Activated CD8-positive, alpha-beta memory T cell treated with anti-CD3 and anti-CD28 coated beads, Interleukin-2, amount 50 U/mL, for 24 hours (primary cell): ENCODE results near the gene CELF1.
"Not testable (repeated sequence)": the region's sequence is repeated elsewhere in the genome, so short reads cannot be mapped to it uniquely, and the experiment has no call there.

ENCODE experiments used
- DNase-seq: peaks from one replicate; pipeline ENCODE4 v3.0.0-alpha.2; 2020; ENCODE audit errors: extremely low read depth

Gene CELF1

DNA sequence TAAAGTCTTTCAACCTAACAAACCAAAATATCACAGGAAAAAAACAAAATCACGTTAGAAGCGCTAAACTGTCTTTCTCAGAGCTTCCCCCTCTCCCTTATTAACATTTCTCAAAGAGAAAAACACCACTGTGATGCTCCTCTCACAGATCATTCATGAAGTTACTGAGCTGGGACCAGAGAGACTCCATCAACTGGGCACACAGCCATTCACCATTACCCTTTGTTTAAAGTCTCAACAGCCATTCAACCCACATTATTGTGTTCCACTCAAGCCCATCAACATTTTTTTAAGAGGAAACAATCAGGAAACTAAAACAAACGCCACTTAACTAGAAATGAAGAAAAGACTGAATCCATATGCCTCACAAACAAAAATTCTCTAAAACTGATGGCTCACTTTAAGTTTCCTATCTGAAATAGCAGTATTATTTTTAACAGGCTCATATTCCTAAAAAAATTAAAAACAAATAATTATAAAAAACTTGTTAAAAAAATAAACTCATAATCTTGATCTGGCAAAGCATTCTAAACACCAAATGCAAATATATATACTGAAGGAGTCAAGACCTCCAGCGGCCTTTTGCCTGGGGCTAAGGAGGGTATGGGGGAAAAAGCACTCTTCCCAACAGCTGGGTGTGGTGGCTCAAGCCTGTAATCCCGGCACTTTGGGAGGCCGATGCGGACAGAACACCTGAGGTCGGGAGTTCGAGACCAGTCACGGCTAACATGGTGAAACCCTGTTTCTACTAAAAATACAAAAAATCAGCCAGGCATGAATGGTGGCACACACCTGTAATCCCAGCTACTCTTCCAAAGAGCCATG, 14.0 kb downstream of the CELF1 start:
- no peak for DNase-seq

DNA sequence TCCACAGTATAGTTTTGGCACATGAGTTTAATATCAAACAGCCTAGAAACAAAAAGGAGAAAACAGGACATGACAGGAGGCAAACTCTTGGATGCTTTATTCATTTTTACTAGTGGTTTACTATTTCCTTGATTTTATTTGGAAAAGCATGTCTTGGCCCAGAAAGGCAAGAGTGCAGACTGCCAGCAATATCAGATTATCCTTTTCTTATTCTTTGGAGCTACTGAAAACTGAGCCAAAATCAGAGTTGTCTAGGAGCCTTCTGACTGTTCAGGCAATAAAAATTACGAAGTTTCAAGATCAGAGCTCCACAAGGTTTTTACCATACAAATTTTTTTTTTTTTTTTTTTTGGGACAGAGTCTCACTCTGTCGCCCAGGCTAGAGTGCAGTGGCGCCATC, 16.0 kb downstream of the CELF1 start:
- no peak for DNase-seq

GRCh38 chr11:47534704-47535251, 18.2 kb downstream of the CELF1 start:
- DNase-seq, result no peak

DNA sequence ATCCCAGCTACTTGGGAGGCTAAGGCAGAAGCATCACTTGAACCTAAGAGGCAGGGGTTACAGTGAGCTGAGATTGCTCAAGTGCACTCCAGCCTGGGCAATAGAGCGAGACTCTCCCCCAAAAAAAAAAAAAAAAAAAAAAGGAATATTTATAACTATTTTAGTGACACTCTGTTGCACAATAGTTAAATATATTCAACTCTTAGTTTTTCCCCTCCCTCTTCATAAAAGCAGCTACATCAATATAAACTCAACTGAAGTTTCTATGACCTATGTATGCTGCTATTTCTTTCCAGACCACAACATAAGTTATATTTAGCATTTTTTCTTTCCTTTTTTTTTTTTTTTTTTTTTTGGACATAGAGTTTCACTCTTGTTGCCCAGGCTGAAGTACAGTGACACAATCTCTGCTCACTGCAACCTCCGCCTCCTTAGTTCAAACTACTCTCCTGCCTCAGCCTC, 19.2 kb downstream of the CELF1 start:
- DNase-seq, result no peak

GRCh38 chr11:47532597-47533213, 20.2 kb downstream of the CELF1 start:
- no peak for DNase-seq

GRCh38 chr11:47531666-47532065, 21.3 kb downstream of the CELF1 start:
- DNase-seq, result no peak

- DNase-seq, result not testable (repeated sequence)
Measured at GRCh38 chr11:47530721-47531120, 22.2 kb downstream of the CELF1 start.

GRCh38 chr11:47529951-47530350, 23.0 kb downstream of the CELF1 start:
- no peak for DNase-seq

DNA sequence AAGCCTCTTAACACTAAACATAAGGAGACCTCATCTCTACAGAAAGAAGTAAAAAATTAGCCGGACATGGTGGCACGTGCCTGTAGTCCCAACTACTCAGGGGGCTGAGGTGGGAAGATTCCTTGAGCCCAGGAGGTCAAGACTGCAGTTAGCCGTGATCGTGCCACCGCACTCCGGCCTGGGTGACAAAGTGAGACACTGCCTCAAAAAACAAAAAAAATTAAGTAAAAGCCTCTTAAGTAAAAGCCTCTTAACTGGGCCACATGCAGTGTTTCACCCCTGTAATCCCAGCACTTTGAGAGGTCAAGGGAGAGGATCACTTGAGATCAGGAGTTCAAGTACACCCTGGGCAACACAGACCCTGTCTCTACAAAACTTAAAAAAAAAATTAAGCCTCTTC, 25.7 kb downstream of the CELF1 start:
- no peak for DNase-seq

- not testable (repeated sequence) for DNase-seq
Measured at GRCh38 chr11:47526032-47526431, 26.9 kb downstream of the CELF1 start.

GRCh38 chr11:47524291-47524874, 28.5 kb downstream of the CELF1 start:
- DNase-seq, result no peak

GRCh38 chr11:47523490-47524225, 29.3 kb downstream of the CELF1 start:
- DNase-seq, result no peak

GRCh38 chr11:47518212-47518964, 34.5 kb downstream of the CELF1 start:
- no peak for DNase-seq

- DNase-seq, result no peak
Measured at GRCh38 chr11:47516984-47517853, 35.7 kb downstream of the CELF1 start.

- DNase-seq, result no peak
Measured at GRCh38 chr11:47516155-47516554, 36.8 kb downstream of the CELF1 start.

DNA sequence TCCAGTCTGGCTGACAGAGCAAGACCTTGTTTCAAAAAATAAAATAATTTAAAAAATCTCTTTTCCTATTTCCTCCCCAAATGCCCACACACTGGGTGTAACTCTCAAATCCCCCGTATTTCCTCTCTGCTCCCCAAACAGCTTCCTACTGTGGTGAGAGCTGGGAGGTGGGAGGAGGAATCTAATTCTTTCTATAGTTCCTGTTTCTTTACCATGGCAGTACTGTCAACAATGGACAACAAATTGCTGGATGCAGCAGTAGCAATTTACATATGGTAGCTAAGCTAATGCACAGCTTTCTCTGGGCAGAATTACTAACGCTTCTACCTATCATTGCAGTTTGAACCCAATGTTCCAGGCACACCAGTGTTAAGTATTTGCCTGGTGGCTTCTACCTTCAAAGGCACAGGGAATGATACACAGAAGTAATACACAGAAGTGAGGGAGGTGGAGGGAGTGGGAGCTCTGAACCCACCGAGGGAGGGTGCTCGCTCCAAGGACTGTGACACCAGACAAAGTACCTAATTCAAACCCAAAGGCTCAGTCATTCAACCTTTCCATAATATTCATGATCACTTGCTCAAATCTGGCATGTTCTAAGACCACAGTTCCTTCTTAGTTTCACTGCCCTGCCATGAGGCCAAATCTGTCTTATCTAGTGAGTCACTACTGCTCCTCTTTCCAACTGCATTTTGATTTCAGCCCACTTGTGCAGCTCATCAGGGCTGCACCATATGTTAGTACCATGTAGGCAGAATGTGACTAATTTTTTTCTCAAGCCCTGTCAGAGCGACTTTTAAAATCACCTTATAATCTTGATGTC, 37.9 kb downstream of the CELF1 start:
- no peak for DNase-seq

- DNase-seq, result no peak
Measured at GRCh38 chr11:47512701-47513100, 40.2 kb downstream of the CELF1 start.

- no peak for DNase-seq
Measured at GRCh38 chr11:47511917-47512316, 41.0 kb downstream of the CELF1 start.

DNA sequence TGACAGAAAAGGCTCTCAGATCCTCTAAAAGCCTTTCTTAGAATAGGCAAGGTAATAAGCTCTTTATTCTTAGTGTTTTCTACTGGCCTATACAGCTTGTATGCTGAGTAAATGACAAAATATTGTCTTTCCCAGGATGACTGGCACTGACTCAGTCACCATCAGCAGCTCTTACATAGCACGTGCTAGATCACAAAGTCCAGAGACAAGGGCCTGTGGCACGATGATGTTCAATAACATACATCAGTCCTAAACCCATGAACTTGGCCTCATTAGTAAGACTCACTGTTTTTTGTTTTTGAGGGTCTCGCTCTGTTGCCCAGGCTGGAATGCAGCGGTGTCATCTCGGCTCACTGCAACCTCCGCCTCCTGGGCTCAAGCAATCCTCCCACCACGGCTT, 42.7 kb downstream of the CELF1 start:
- no peak for DNase-seq
